GM18498 (cell line): Measurements from ENCODE around the gene SEPTIN10.

Source experiments
- ATAC-seq: cut with Tn5 transposase; IDR thresholded peaks from one replicate; pipeline ENCODE4 v1.9.1; 2021; ENCODE audit warnings: mild to moderate bottlenecking, moderate library complexity; ENCODE audit not compliant: unreplicated experiment

Gene SEPTIN10

GRCh38 chr2:109526442-109526970 lies 87.3 kb downstream of the SEPTIN10 start:
- ATAC-seq: no peak

DNA sequence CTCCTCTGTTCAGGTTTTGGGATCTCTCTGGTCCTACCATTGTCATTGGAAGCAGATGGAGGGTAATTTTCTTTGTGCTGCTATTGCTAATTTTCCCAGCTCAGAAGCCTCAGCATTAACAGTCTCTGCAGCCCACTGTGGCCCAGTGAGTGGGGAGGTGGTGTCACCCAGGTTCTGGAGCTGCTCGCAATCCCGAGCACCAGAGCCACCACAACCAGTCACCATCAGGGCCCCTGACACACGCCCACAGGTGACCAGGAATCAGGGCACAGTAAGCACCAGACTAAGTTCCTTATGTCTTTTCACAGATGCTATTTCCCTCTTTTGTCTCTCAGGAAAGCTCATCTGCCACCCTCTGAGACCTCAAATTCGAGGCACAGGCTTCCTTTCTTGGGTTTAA lies 87.9 kb downstream of the SEPTIN10 start:
- no peak for ATAC-seq

- ATAC-seq: no peak
Observed at GRCh38 chr2:109523536-109524361, 90.0 kb downstream of the SEPTIN10 start.

DNA sequence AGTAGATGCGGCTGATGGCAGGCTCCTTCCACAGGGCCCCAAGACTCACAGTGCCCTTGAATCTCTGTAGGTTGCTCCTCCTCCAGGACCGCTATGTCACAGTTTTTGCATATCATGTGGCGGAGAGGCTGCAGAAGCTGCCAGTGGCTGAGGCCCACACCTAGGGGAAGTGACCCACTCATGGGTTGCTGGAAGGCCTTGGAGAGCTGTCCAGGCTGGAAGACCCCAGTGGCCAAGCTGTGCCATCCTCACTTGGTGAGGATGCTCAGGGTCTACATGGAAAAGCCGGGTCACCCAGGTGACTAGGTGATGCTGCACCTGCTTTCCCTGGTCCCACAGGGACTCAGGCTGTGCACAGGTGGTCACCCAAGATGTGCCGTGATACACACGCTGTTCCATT lies 90.6 kb downstream of the SEPTIN10 start:
- no peak for ATAC-seq

GRCh38 chr2:109522063-109522374 lies 91.7 kb downstream of the SEPTIN10 start:
- ATAC-seq: no peak

- no peak for ATAC-seq
Observed at GRCh38 chr2:109521233-109522062, 92.3 kb downstream of the SEPTIN10 start.

- ATAC-seq: no peak
Observed at GRCh38 chr2:109519513-109519912, 94.3 kb downstream of the SEPTIN10 start.

DNA sequence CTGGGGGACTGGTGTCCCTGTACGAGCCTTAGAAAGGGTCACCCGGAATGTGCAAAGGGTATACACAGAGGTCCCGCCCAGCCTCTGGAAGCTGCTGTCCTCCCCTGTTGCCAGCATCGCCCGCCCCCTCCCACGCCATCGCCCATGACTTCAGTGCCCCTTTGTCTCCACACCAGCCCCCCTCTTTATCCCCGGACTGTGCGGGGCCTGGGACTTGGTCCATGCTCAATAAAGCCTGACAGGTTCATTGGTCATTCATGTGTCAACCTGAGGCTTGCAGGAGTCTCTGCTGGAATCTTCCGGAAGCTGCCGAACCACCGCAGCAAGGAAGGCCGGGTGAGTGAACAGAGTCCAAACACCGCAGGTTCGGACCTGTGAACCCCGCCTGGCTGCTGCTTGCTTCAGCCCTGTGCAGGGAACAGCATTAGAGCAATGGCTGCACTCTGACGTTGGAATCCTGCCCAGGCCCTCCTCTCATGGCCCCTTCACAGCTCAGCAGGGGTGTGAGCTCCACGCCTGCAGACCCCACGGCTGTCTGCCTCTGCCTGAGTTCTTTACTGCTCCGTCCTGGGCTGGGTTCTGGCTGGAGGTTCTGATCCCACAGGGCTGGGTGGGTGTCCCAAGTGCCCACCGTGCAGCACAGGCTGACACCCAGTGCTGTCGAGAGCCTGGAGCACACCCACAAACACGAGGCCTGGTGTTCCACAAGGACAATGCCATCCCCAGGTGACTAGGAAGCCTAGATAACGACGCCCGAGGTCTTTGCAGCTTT lies 96.5 kb downstream of the SEPTIN10 start:
- no peak for ATAC-seq

- ATAC-seq: no peak
Observed at GRCh38 chr2:109516445-109517117, 97.2 kb downstream of the SEPTIN10 start.

GRCh38 chr2:109514857-109515256 lies 98.9 kb downstream of the SEPTIN10 start:
- ATAC-seq: no peak

DNA sequence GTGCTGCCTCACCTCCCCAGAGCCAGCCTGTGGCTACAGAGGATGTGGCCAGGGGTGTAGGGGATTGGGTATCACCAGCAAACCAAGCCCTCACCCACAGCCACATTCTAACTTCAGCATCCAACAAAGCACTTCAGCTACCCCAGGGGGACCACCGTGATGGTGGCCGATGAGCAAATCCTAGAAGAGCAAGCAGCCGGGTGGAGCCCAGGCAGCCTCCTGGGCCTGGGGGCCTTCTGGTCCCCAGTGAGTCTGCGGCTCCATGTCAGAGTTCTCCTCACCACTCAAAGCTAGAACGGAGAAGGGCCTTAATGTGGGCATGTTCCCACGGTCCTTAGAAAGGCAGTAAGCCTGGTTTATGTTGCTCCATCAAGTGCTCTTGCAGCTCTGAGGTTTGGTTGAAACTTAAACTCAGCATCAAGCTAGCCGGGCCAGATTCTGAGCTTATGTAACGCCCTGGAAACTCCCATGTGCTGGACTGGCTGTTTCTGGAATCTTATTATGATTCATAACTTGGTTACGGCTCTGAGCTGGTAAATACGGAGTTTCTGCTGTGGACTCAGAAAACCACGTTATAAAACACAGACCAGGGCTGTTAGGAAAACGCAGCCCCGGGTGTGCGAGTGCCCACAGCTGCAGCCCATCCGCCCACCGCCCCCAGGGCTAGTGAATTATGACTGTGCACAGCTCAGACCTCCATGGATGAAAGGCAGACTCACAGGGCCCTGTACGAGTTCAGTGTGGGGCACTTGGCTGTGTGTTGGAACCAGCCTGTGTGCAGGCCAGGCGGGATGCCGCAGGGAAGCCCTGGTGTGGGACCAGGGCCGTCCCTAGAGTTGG lies 99.8 kb downstream of the SEPTIN10 start:
- ATAC-seq: peak; percentile 59

DNA sequence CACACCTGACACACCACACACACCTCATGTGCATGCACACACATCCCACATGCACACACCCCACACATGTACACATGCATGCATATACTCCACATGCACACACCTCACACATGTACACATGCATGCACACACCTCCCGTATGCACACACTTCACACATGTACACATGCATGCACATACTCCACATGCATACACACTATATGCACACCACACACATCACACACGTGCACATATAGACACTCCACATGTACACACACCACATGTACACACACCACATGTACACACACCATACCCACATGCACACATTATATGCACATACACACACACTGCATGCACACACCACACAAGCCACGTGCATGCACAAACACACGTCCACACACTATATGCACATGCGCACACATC lies 100.5 kb downstream of the SEPTIN10 start:
- peak; percentile 1 for ATAC-seq

DNA sequence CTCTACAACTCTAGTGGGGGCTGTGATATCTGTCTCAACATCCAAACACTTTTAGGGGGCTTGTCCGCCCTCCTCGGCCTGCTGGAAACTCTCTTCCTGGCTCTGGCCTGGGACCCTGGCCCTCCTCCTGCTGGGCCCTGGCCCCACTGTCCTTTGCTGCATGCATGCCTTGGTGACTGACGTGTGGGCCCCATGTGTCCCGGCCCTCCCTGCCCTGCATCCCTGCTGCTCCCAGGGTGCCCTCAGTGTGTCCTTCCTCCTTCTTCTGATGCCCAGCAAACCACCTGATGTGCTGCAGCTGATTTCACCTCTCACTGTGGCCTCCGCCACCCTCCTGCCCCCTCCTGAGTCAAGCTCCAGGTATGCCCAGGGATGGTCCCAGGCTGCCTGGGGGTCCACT lies 101.7 kb downstream of the SEPTIN10 start:
- ATAC-seq: no peak

DNA sequence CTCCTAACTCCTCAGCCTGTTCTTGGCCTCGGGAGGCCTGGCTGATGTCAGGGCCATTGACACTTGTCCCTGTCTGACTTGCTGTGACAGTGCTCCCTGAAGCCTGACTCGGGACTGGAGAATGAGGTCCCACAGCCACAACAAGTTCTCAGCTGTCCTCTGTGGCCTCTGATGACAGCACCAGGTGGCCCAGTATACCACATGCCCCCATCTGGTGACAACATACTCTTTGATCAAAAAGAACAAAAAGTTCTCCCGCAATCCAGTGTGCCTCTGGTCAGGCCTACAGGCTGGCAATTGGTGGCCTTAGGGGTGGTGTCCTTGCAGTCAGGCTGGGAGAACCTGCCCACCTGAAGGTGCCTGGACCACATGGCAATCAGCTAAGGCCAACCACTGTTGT lies 102.6 kb downstream of the SEPTIN10 start:
- ATAC-seq: no peak

- peak; percentile 38 for ATAC-seq
Observed at GRCh38 chr2:109510136-109511028, 103.4 kb downstream of the SEPTIN10 start.

DNA sequence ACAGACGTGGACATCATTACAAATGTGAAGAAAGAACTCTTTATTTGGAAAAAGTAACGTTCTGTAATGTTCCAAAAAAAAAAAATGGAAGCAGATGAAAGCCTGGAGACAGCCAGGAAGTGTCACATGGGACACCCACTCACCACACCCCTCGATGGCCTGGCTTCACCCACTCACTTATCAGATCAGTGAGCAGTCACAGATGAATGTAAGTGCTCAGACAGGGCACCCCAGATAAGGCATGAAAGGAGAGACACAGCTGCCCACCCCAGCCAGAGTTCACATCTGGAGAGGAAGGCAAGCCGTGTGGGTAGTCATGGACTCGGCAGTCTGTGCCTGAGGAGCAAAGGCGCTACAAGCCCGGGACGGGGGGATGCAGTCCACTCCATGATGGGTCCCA lies 105.2 kb downstream of the SEPTIN10 start:
- ATAC-seq: no peak

GRCh38 chr2:109507828-109508227 lies 105.9 kb downstream of the SEPTIN10 start:
- no peak for ATAC-seq

- no peak for ATAC-seq
Observed at GRCh38 chr2:109507217-109507616, 106.5 kb downstream of the SEPTIN10 start.

GRCh38 chr2:109503191-109503590 lies 110.6 kb downstream of the SEPTIN10 start:
- no peak for ATAC-seq
